Measurements from ENCODE around the gene MARCKSL1. TPM values are rescaled to one million over a fixed set of nuclear protein-coding genes. Genes with fewer than 3 reads are reported as not detected.
A peak's percentile ranks its signal among the peaks of the same experiment; 100 is the strongest.

Gene MARCKSL1
- total and polyA plus RNA-seq, 10 donors, result 25.7 to 120 (median 65.3) TPM

GRCh38 chr1:32350785-32351398 lies 14.9 kb upstream of the MARCKSL1 start:
- intact Hi-C loops (cut with DNase I; ENCODE audit: low total_unique reads), result no loop called here
- WGBS, 5 donors, result 19 to 33% (median 21%) methylated on average over 15 to 28 of the region's 28 CpGs
- DNase-seq, result peak; percentile 93
- Histone ChIP-seq H3K36me3 (no peaks in the 10 kb centered on the region), H3K4me1 (peaks cover 41 to 99% (median 76%) of the 10 kb centered on the region in 6 donors), H3K27ac (peak overlapping the region; percentile 87 to 96 (median 94)), H3K9me3 (no peaks in the 10 kb centered on the region), H3K27me3 (replicated peaks in 1 of 7) (no peaks in the 10 kb centered on the region), H3K4me3 (peak overlapping the region; percentile 21 to 85 (median 50))
- TF ChIP-seq POLR2AphosphoS5 (IDR thresholded peaks at IDR 0.05) (peak in 1 of 3 donors; percentile 80), POLR2A (IDR thresholded peaks at IDR 0.05) (no peak), CTCF (IDR thresholded peaks at IDR 0.05 in 8 of 11, conservative IDR thresholded peaks at IDR 0.05 in 3 of 11) (peak; percentile 33 to 89 (median 70))

DNA sequence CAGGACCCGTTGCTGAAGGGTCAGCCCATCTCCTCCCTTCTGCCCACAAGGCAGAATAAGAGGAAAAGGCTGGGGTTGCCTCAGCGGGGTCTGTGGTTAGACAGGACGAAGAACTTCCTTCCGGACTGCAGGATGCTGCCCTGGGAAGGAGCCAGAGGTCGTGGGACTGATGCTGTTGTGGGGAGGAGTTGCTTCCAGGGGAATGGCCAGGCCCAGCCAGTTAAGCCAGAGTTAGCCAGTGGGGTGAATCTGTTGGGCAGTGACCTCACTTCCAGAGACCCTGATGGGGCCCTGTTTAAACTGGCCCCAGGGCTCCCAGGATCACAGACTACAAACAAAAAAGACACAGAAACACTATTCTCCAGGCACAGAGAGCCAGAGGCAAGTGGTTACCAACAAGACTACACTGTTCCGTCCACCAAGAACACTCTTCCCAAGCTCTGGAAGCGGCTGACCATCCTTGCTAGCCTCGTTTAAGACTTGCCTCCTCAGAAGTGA lies 13.2 kb upstream of the MARCKSL1 start:
- WGBS, 5 donors, result 26 to 35% (median 30%) methylated on average over 5 to 8 of the region's 8 CpGs
- Histone ChIP-seq H3K9me3 (no peaks in the 10 kb centered on the region), H3K4me1 (peaks cover 41 to 97% (median 84%) of the 10 kb centered on the region in 6 donors), H3K36me3 (no peaks in the 10 kb centered on the region), H3K4me3 (no peak overlapping the region), H3K27ac (peak overlapping the region; percentile 55 to 96 (median 81)), H3K27me3 (replicated peaks in 1 of 7) (no peaks in the 10 kb centered on the region)
- intact Hi-C loops (cut with DNase I; ENCODE audit: low total_unique reads), result no loop called here
- DNase-seq, result peak; percentile 86
- TF ChIP-seq POLR2A (IDR thresholded peaks at IDR 0.05) (no peak), POLR2AphosphoS5 (IDR thresholded peaks at IDR 0.05) (peak in 2 of 3 donors; percentile 71 to 76)

DNA sequence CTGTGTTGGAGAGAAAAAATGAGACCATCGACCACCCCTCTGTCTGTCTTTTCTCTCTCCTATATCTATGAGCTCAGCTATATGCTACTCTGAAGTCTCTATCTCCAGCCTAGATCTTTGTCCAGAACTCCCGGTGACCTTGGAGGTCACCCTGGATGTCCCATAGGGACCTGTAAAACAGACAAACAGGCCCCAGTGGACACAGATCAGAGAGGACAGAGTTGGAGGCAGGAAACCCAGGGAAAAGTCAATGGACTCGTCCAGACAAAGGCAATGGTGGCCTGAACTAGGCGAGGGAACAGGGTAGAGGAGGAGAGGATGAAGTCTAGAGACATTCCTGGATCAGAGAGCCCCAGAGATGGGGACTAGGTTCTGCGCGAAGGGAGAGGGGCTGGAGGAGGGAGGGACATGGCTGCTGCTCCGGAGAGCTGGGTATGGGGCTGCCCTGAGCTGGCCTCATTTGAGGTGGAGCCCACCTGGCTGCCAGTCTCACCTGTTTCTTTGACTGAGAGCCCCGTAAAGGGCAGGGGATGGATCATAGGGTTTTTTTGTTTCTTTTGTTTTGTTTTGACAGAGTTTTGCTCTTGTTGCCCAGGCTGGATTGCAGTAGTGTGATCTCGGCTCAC lies 10.6 kb upstream of the MARCKSL1 start:
- Histone ChIP-seq H3K9me3 (no peaks in the 10 kb centered on the region), H3K27me3 (replicated peaks in 1 of 7) (no peaks in the 10 kb centered on the region), H3K4me1 (peaks cover 25 to 85% (median 65%) of the 10 kb centered on the region in 6 donors), H3K36me3 (no peaks in the 10 kb centered on the region), H3K27ac (peak overlapping the region in 3 of 8 donors; percentile 39 to 63 (median 46)), H3K4me3 (no peak overlapping the region)
- DNase-seq, result no peak
- intact Hi-C loops (cut with DNase I; ENCODE audit: low total_unique reads), result no loop called here
- 89 to 95% (median 91%) methylated on average over 9 of the region's 9 CpGs for WGBS, 5 donors
- no peak for TF ChIP-seq CTCF (IDR thresholded peaks at IDR 0.05 in 8 of 11, conservative IDR thresholded peaks at IDR 0.05 in 3 of 11)
- TF ChIP-seq POLR2A (IDR thresholded peaks at IDR 0.05), result no peak
- no peak for TF ChIP-seq POLR2AphosphoS5 (IDR thresholded peaks at IDR 0.05)

- peak overlapping the region in 7 of 8 donors; percentile 9 to 63 (median 46) for H3K27ac ChIP-seq
These were observed 9.3 kb upstream of the MARCKSL1 start for GRCh38 chr1:32345289-32345827.

More at GRCh38 chr1:32345289-32345827, 9.3 kb upstream of the MARCKSL1 start:
- Histone ChIP-seq H3K36me3 (no peaks in the 10 kb centered on the region), H3K4me3 (no peak overlapping the region), H3K9me3 (no peaks in the 10 kb centered on the region), H3K27me3 (replicated peaks in 1 of 7) (no peaks in the 10 kb centered on the region), H3K4me1 (peaks cover 20 to 81% (median 53%) of the 10 kb centered on the region in 6 donors)
- peak; percentile 83 for DNase-seq
- intact Hi-C loops (cut with DNase I; ENCODE audit: low total_unique reads), result no loop called here
- 22 to 29% (median 27%) methylated on average over 8 of the region's 8 CpGs for WGBS, 5 donors
- TF ChIP-seq CTCF (IDR thresholded peaks at IDR 0.05 in 8 of 11, conservative IDR thresholded peaks at IDR 0.05 in 3 of 11) (no peak), POLR2A (IDR thresholded peaks at IDR 0.05) (no peak), POLR2AphosphoS5 (IDR thresholded peaks at IDR 0.05) (peak in 2 of 3 donors; percentile 69 to 82)
